A172 (cell line): ENCODE measurements around the gene CCZ1B. TPM values are rescaled to one million over a fixed set of nuclear protein-coding genes. Genes with fewer than 3 reads are reported as not detected.

Experiments used
- total RNA-seq: library from RNA; depleted of rRNA; stranded (reverse); fragments of >200 nt; shearing (Covaris generic); gene quantifications from 2 replicates; pipeline ENCODE4 v1.2.3, GENCODE V29; 2014; rRNA removed

Gene CCZ1B
- total RNA-seq, 1 experiment from 2014 or later, result 34.5 TPM

Other genes starting within 250 kb of the CCZ1B start
- gene ZDHHC4, start 248.8 kb downstream of the CCZ1B start, total RNA-seq, result 66.0 and 69.1 TPM in 2 replicates
- 28.3 and 30.0 TPM in 2 replicates for gene INTS15, start 236.3 kb downstream of the CCZ1B start, total RNA-seq
- 4.3 and 5.4 TPM in 2 replicates for gene ZNF853, start 210.7 kb downstream of the CCZ1B start, total RNA-seq
- gene ZNF316, start 189.0 kb downstream of the CCZ1B start, total RNA-seq, result 7.7 and 20.4 TPM in 2 replicates
- 22.4 and 26.7 TPM in 2 replicates for gene ZNF12, start 119.3 kb downstream of the CCZ1B start, total RNA-seq
- 0.05 TPM in 1 of 2 replicates, not detected in the other for gene RSPH10B2, start 72.2 kb downstream of the CCZ1B start, total RNA-seq